ACHN (cell line): ENCODE results near the gene DNAJB9.
"Not testable (repeated sequence)": the region's sequence is repeated elsewhere in the genome, so short reads cannot be mapped to it uniquely, and the experiment has no call there.

ENCODE experiments used
- DNase-seq: peaks from one replicate; pipeline ENCODE4 v3.0.0-alpha.2; 2015
- in situ Hi-C: cut with HindIII; loops from 2 replicates; pipeline ENCODE4 v1.10.0; 2017; ENCODE audit warnings: low sequenced_read_pairs, low pct_ligation_motif_present, low pct_unique_long_range_greater_than_20kb

DNAJB9 gene

GRCh38 chr7:108569381-108570145, at the start of gene DNAJB9, which contains the start of gene THAP5:
DNAJB9 (plus strand) TSS chr7:108569874; CDS start chr7:108571727, 1,853 bp downstream.
THAP5 (minus strand) TSS chr7:108569706; CDS start chr7:108569569, 137 bp downstream.
- peak; percentile 100 for DNase-seq
- in situ Hi-C loops = no loop called here

- no peak for DNase-seq
- in situ Hi-C loops = no loop called here
Measured at GRCh38 chr7:108522780-108523179, 46.9 kb upstream of the DNAJB9 start.

GRCh38 chr7:108525327-108525984, 44.2 kb upstream of the DNAJB9 start:
- in situ Hi-C loops = no loop called here
- DNase-seq = peak; percentile 95

GRCh38 chr7:108525985-108526767, 43.5 kb upstream of the DNAJB9 start, which contains the start of gene PNPLA8:
PNPLA8 (minus strand) TSS chr7:108526135; CDS start chr7:108515491, 10,644 bp downstream.
- in situ Hi-C loops = no loop called here

GRCh38 chr7:108526768-108527017, 43.0 kb upstream of the DNAJB9 start:
- no peak for DNase-seq
- in situ Hi-C loops = no loop called here

More at GRCh38 chr7:108525985-108526767, 43.5 kb upstream of the DNAJB9 start, which contains the start of gene PNPLA8:
- DNase-seq = peak; percentile 100

GRCh38 chr7:108528183-108528712, 41.4 kb upstream of the DNAJB9 start:
- in situ Hi-C loops = no loop called here
- DNase-seq = no peak

GRCh38 chr7:108529341-108529740, 40.3 kb upstream of the DNAJB9 start:
- no peak for DNase-seq
- in situ Hi-C loops = no loop called here

GRCh38 chr7:108533712-108534111, 36.0 kb upstream of the DNAJB9 start:
- in situ Hi-C loops = no loop called here
- no peak for DNase-seq

GRCh38 chr7:108535257-108535656, 34.4 kb upstream of the DNAJB9 start:
- in situ Hi-C loops = no loop called here
- no peak for DNase-seq

- DNase-seq = no peak
- in situ Hi-C loops = no loop called here
Measured at GRCh38 chr7:108535744-108536143, 33.9 kb upstream of the DNAJB9 start.

GRCh38 chr7:108537229-108537628, 32.4 kb upstream of the DNAJB9 start:
- in situ Hi-C loops = no loop called here
- no peak for DNase-seq

GRCh38 chr7:108538236-108538635, 31.4 kb upstream of the DNAJB9 start:
- in situ Hi-C loops, DNase-seq: not testable (repeated sequence)

GRCh38 chr7:108538685-108539084, 31.0 kb upstream of the DNAJB9 start:
- in situ Hi-C loops, DNase-seq: not testable (repeated sequence)

- in situ Hi-C loops = no loop called here
- no peak for DNase-seq
Measured at GRCh38 chr7:108541478-108541877, 28.2 kb upstream of the DNAJB9 start.

GRCh38 chr7:108548141-108548896, 21.4 kb upstream of the DNAJB9 start:
- in situ Hi-C loops = not testable (repeated sequence)

GRCh38 chr7:108556665-108557064, 13.0 kb upstream of the DNAJB9 start:
- in situ Hi-C loops = not testable (repeated sequence)

More at GRCh38 chr7:108548141-108548896, 21.4 kb upstream of the DNAJB9 start:
- not testable (repeated sequence) for DNase-seq

GRCh38 chr7:108557191-108557590, 12.5 kb upstream of the DNAJB9 start:
- DNase-seq = no peak
- in situ Hi-C loops = no loop called here

More at GRCh38 chr7:108556665-108557064, 13.0 kb upstream of the DNAJB9 start:
- DNase-seq = not testable (repeated sequence)

GRCh38 chr7:108557617-108558016, 12.1 kb upstream of the DNAJB9 start:
- in situ Hi-C loops = no loop called here

More at GRCh38 chr7:108557617-108558016, 12.1 kb upstream of the DNAJB9 start:
- DNase-seq = no peak
